ENCODE results near the gene LEMD2.
A peak's percentile ranks its signal among the peaks of the same experiment; 100 is the strongest.

The LEMD2 gene

GRCh38 chr6:33755070-33755869 lies 33.7 kb downstream of the LEMD2 start:
- DNase-seq = no peak

GRCh38 chr6:33754222-33754621 lies 34.7 kb downstream of the LEMD2 start:
- no peak for DNase-seq

- DNase-seq = no peak
Measured at GRCh38 chr6:33752646-33753015, 36.3 kb downstream of the LEMD2 start.

GRCh38 chr6:33751771-33752645 lies 36.9 kb downstream of the LEMD2 start:
- DNase-seq = no peak

- DNase-seq = no peak
Measured at GRCh38 chr6:33750244-33750991, 38.5 kb downstream of the LEMD2 start.

GRCh38 chr6:33749401-33749800 lies 39.5 kb downstream of the LEMD2 start:
- no peak for DNase-seq

GRCh38 chr6:33748841-33749240 lies 40.1 kb downstream of the LEMD2 start:
- DNase-seq = no peak

- DNase-seq = no peak
Measured at GRCh38 chr6:33747823-33748222, 41.1 kb downstream of the LEMD2 start.

GRCh38 chr6:33746651-33747100 lies 42.3 kb downstream of the LEMD2 start, which contains the start of gene IP6K3:
Gene IP6K3 (minus strand): TSS chr6:33746905. CDS start chr6:33735476, 11,429 bp downstream.
- DNase-seq = peak in 13 of 14 donors; percentile 13 to 93 (median 78)

GRCh38 chr6:33746036-33746600 lies 42.8 kb downstream of the LEMD2 start:
- peak in 12 of 14 donors; percentile 26 to 88 (median 72) for DNase-seq

GRCh38 chr6:33745548-33745947 lies 43.4 kb downstream of the LEMD2 start:
- peak in 5 of 14 donors; percentile 29 to 56 (median 43) for DNase-seq

GRCh38 chr6:33744895-33745546 lies 43.9 kb downstream of the LEMD2 start:
- DNase-seq = peak in 4 of 14 donors; percentile 46 to 69 (median 53)

- peak in 13 of 14 donors; percentile 21 to 71 (median 56) for DNase-seq
Measured at GRCh38 chr6:33744001-33744848, 44.7 kb downstream of the LEMD2 start.

GRCh38 chr6:33742837-33743236 lies 46.1 kb downstream of the LEMD2 start:
- DNase-seq = peak in 2 of 14 donors; percentile 12 to 72

- DNase-seq = no peak
Measured at GRCh38 chr6:33742092-33742491, 46.8 kb downstream of the LEMD2 start.

- DNase-seq = no peak
Measured at GRCh38 chr6:33740794-33741193, 48.1 kb downstream of the LEMD2 start.

- DNase-seq = peak in 3 of 14 donors; percentile 16 to 97 (median 45)
Measured at GRCh38 chr6:33740204-33740608, 48.7 kb downstream of the LEMD2 start.

- peak in 1 of 14 donors; percentile 63 for DNase-seq
Measured at GRCh38 chr6:33739571-33739970, 49.4 kb downstream of the LEMD2 start.

GRCh38 chr6:33738879-33739278 lies 50.1 kb downstream of the LEMD2 start:
- no peak for DNase-seq

- no peak for DNase-seq
Measured at GRCh38 chr6:33738153-33738552, 50.8 kb downstream of the LEMD2 start.
